HEK293 (cell line): ENCODE results near the gene POU2F2.

Experiments
- CTCF ChIA-PET: fragments of 350-600 bp; formaldehyde crosslinking; extraction: SDS; loops from one replicate; lab custom pipeline; 2021; ENCODE audit warnings: antibody characterized with exemption; lab: Yijun Ruan, JAX
- POLR2A ChIA-PET: fragments of 300-600 bp; formaldehyde crosslinking; extraction: SDS; loops from one replicate; lab custom pipeline; 2020; ENCODE audit warnings: antibody characterized with exemption, inconsistent platforms; lab: Yijun Ruan, JAX
- H3K27ac ChIP-seq: fragments of 200-500 bp; sonication (Bioruptor generic); 2 replicates; pipeline ENCODE4 v1.5.1; 2014; ENCODE audit warnings: low read depth, low read length, control low read depth, inconsistent platforms; ENCODE audit errors: extremely low read depth
- H3K36me3 ChIP-seq, 2 experiments: fragments of 200-500 bp in 1 of 2; sonication (Bioruptor generic) in 1 of 2; 1 replicate in 1 of 2; 2 replicates in 1 of 2; pipeline ENCODE4 v1.5.1; 2014 to 2017; ENCODE audit warnings: inconsistent platforms in 2 of 2, low read length in 2 of 2; ENCODE audit not compliant: control insufficient read depth in 2 of 2, insufficient read depth in 1 of 2
- H3K4me1 ChIP-seq: fragments of 200-500 bp; sonication (Bioruptor generic); 2 replicates; pipeline ENCODE4 v1.5.1; 2014; ENCODE audit warnings: mild to moderate bottlenecking, low read length, inconsistent platforms; ENCODE audit not compliant: control insufficient read depth, insufficient read depth
- H3K4me3 ChIP-seq: 2 replicates; pipeline ENCODE4 v1.5.1; 2011; ENCODE audit warnings: low read depth, mild to moderate bottlenecking, control low read depth, low read length, moderate library complexity
- H3K9me3 ChIP-seq: fragments of 200-500 bp; sonication (Bioruptor generic); 2 replicates; pipeline ENCODE4 v1.5.1; 2014; ENCODE audit warnings: low read depth, low read length, inconsistent platforms; ENCODE audit not compliant: control insufficient read depth, insufficient read depth
- GLI4 ChIP-seq: fragments of 450-650 bp; formaldehyde crosslinking; IDR thresholded peaks from 2 replicates; pipeline ENCODE4 v1.5.1; 2016; ENCODE audit warnings: missing biosample characterization, missing genetic modification characterization
- INSM2 ChIP-seq: fragments of 450-650 bp; formaldehyde crosslinking; IDR thresholded peaks from 2 replicates; pipeline ENCODE4 v1.5.1; 2016; ENCODE audit warnings: missing biosample characterization, missing genetic modification characterization
- MEIS1 ChIP-seq: sonication (generic); formaldehyde crosslinking; IDR thresholded peaks from 2 replicates; pipeline ENCODE4 v1.8.1; 2022; ENCODE audit warnings: missing genetic modification reagents, mild to moderate bottlenecking, borderline replicate concordance
- MYNN ChIP-seq: fragments of 450-650 bp; formaldehyde crosslinking; IDR thresholded peaks from 2 replicates; pipeline ENCODE4 v1.5.1; 2016; ENCODE audit warnings: missing biosample characterization, missing genetic modification characterization, borderline replicate concordance
- PRDM4 ChIP-seq: fragments of 450-650 bp; formaldehyde crosslinking; IDR thresholded peaks from 2 replicates; pipeline ENCODE4 v1.5.1; 2017; ENCODE audit warnings: missing biosample characterization, missing genetic modification characterization
- REPIN1 ChIP-seq: fragments of 450-650 bp; formaldehyde crosslinking; IDR thresholded peaks from 2 replicates; pipeline ENCODE4 v1.5.1; 2017; ENCODE audit warnings: missing biosample characterization, missing genetic modification characterization, low read depth
- SALL2 ChIP-seq: fragments of 450-650 bp; formaldehyde crosslinking; IDR thresholded peaks from 2 replicates; pipeline ENCODE4 v1.5.0; 2017; ENCODE audit warnings: missing biosample characterization, mild to moderate bottlenecking, missing genetic modification characterization, borderline replicate concordance
- WT1 ChIP-seq: fragments of 450-650 bp; formaldehyde crosslinking; IDR thresholded peaks from 2 replicates; pipeline ENCODE4 v1.5.1; 2016; ENCODE audit warnings: missing biosample characterization, missing genetic modification characterization
- YY2 ChIP-seq: fragments of 450-650 bp; formaldehyde crosslinking; IDR thresholded peaks from 2 replicates; pipeline ENCODE4 v1.5.1; 2016; ENCODE audit warnings: missing biosample characterization, missing genetic modification characterization
- ZBTB1 ChIP-seq: fragments of 450-650 bp; formaldehyde crosslinking; IDR thresholded peaks from 2 replicates; pipeline ENCODE4 v1.5.1; 2016; ENCODE audit warnings: missing biosample characterization, missing genetic modification characterization
- ZBTB11 ChIP-seq: fragments of 450-650 bp; formaldehyde crosslinking; conservative IDR thresholded peaks from 2 replicates; pipeline ENCODE4 v1.5.1; 2016; ENCODE audit warnings: low read depth, missing biosample characterization, missing genetic modification characterization
- ZFP37 ChIP-seq: fragments of 450-650 bp; formaldehyde crosslinking; IDR thresholded peaks from 2 replicates; pipeline ENCODE4 v1.5.1; 2016; ENCODE audit warnings: missing biosample characterization, missing genetic modification characterization
- ZFP69B ChIP-seq: fragments of 450-650 bp; formaldehyde crosslinking; IDR thresholded peaks from 2 replicates; pipeline ENCODE4 v1.5.1; 2016; ENCODE audit warnings: missing biosample characterization, missing genetic modification characterization
- ZNF335 ChIP-seq: fragments of 450-650 bp; formaldehyde crosslinking; conservative IDR thresholded peaks from 2 replicates; pipeline ENCODE4 v1.5.1; 2016; ENCODE audit warnings: missing biosample characterization, missing genetic modification characterization
- ZNF341 ChIP-seq: fragments of 450-650 bp; formaldehyde crosslinking; IDR thresholded peaks from 2 replicates; pipeline ENCODE4; 2016; ENCODE audit warnings: low read depth, missing biosample characterization, missing genetic modification characterization
- ZNF362 ChIP-seq: fragments of 450-650 bp; formaldehyde crosslinking; IDR thresholded peaks from 2 replicates; pipeline ENCODE4 v1.5.1; 2016; ENCODE audit warnings: missing biosample characterization, missing genetic modification characterization
- ZNF513 ChIP-seq: fragments of 450-650 bp; IDR thresholded peaks from 2 replicates; pipeline ENCODE4 v1.5.1; 2018; ENCODE audit warnings: missing biosample characterization, missing genetic modification characterization
- ZNF629 ChIP-seq: fragments of 450-650 bp; formaldehyde crosslinking; IDR thresholded peaks from 2 replicates; pipeline ENCODE4 v1.5.1; 2017; ENCODE audit warnings: missing biosample characterization, missing genetic modification characterization
- ZNF654 ChIP-seq: fragments of 450-650 bp; formaldehyde crosslinking; IDR thresholded peaks from 2 replicates; pipeline ENCODE4 v1.5.1; 2016; ENCODE audit warnings: low read depth, missing biosample characterization, missing genetic modification characterization
- ZNF776 ChIP-seq: fragments of 450-650 bp; formaldehyde crosslinking; IDR thresholded peaks from 2 replicates; pipeline ENCODE4 v1.5.0; 2017; ENCODE audit warnings: missing biosample characterization, missing genetic modification characterization, borderline replicate concordance
- ZNF777 ChIP-seq: fragments of 450-650 bp; formaldehyde crosslinking; IDR thresholded peaks from 2 replicates; pipeline ENCODE4 v1.5.1; 2017; ENCODE audit warnings: missing biosample characterization, missing genetic modification characterization, borderline replicate concordance
- ZNF792 ChIP-seq: fragments of 450-650 bp; formaldehyde crosslinking; IDR thresholded peaks from 2 replicates; pipeline ENCODE4 v1.5.1; 2016; ENCODE audit warnings: missing biosample characterization, missing genetic modification characterization
- ZSCAN4 ChIP-seq: fragments of 450-650 bp; formaldehyde crosslinking; IDR thresholded peaks from 2 replicates; pipeline ENCODE4 v1.5.1; 2017; ENCODE audit warnings: missing biosample characterization, missing genetic modification characterization
- ZXDB ChIP-seq: fragments of 450-650 bp; formaldehyde crosslinking; IDR thresholded peaks from 2 replicates; pipeline ENCODE4 v1.5.1; 2016; ENCODE audit warnings: missing biosample characterization, missing genetic modification characterization

Gene POU2F2

GRCh38 chr19:42075364-42075615 is 57.0 kb downstream of the POU2F2 start:
- ChIA-PET CTCF (no interaction called here), POLR2A (no interaction called here)
- H3K4me3 ChIP-seq, result peak overlapping the region; percentile 61
- TF ChIP-seq WT1 (tag by site-specific recombination) (no peak; the same call in 1 of the 2 replicates), MEIS1 (no peak), ZSCAN4 (0 out of 2 replicates have a peak, but pooled peaks have one; percentile 31), SALL2 (tag by site-specific recombination) (no peak), ZNF341 (tag by site-specific recombination) (no peak), ZNF513 (tag by site-specific recombination) (no peak), ZNF792 (tag by site-specific recombination) (0 out of 2 replicates have a peak, but pooled peaks have one; percentile 52), ZFP37 (tag by site-specific recombination) (peak; percentile 89), REPIN1 (0 out of 2 replicates have a peak, but pooled peaks have one; percentile 62), ZNF335 (tag by site-specific recombination) (no peak; the same call in 1 of the 2 replicates), YY2 (tag by site-specific recombination) (no peak), ZBTB1 (tag by site-specific recombination) (no peak), ZNF654 (tag by site-specific recombination) (no peak), ZXDB (no peak), MYNN (tag by site-specific recombination) (no peak), ZFP69B (tag by site-specific recombination) (peak; percentile 62; the same call in 1 of the 2 replicates), ZBTB11 (tag by site-specific recombination) (peak; percentile 20; the same call in 1 of the 2 replicates), ZNF362 (no peak), GLI4 (tag by site-specific recombination) (0 out of 2 replicates have a peak, but pooled peaks have one; percentile 58), PRDM4 (tag by site-specific recombination) (peak; percentile 34; the same call in 1 of the 2 replicates), ZNF629 (tag by site-specific recombination) (no peak), ZNF776 (tag by site-specific recombination) (no peak), INSM2 (tag by site-specific recombination) (0 out of 2 replicates have a peak, but pooled peaks have one; percentile 18), ZNF777 (tag by site-specific recombination) (0 out of 2 replicates have a peak, but pooled peaks have one; percentile 39)

More at GRCh38 chr19:42075364-42075615, 57.0 kb downstream of the POU2F2 start:
- H3K36me3 ChIP-seq, result peaks cover 24 to 27% of the 10 kb centered on the region in 2 experiments
- H3K27ac ChIP-seq, result peak overlapping the region; percentile 98
- peaks cover 11% of the 10 kb centered on the region for H3K4me1 ChIP-seq
- H3K9me3 ChIP-seq, result no peaks in the 10 kb centered on the region
